ENCODE data around the gene MYO16.
"Not testable (repeated sequence)": the region's sequence is repeated elsewhere in the genome, so short reads cannot be mapped to it uniquely, and the experiment has no call there.

The MYO16 gene

DNA sequence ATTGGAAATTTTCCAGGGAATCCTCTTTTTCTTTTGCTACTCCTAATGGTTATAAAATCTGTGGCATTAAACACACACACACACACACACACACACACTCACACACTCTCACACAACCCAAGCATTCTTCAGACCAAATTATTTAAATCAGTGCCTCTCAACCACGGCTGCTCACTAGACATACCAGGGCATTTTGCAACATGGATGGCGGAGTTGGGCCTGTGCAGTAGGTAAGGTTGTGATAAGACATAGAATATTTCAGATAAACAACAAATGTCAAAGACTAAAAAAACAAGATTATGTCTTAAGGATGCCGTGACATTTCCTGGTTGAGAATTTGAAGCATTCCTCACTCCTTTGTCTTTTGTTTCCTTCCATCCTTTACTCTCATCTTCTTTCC, 443.1 kb downstream of the MYO16 start:
- DNase-seq (ENCODE audit: low spot score), result no peak

DNA sequence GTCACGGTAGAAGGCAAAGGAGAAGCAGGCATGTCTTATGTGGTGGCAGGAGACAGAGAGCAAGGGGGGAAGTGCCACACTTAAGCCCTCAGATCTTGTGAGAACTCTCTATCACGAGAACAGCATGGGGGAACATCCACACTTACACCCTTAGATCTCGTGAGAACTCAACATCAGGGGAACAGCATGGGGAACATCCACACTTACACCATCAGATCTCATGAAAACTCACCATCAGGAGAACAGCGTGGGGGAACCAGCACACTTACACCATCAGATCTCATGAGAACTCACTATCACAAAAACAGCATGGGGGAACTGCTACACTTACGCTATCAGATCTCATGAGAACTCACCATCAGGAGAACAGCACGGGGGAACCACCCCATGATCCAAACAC, 445.0 kb downstream of the MYO16 start:
- no peak for DNase-seq (ENCODE audit: low spot score)

DNA sequence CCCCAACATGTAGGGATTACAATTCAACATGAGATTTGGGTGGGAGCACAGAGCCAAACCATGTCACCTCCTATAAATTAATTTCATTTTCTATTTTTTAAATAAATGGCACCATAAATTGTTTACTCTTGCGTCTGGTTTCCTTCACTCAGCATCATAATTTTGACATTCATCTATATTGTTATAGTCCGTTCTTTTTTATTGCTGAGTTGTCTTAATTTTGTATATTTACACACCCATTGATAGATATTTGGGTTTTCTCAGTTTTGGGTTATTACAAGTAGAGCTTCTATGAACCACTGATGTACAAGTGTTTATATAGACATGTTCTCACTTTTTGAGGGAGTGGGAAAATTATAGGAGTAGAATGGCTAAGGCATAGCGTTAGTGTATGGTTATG, 445.4 kb downstream of the MYO16 start:
- DNase-seq (ENCODE audit: low spot score), result no peak

DNA sequence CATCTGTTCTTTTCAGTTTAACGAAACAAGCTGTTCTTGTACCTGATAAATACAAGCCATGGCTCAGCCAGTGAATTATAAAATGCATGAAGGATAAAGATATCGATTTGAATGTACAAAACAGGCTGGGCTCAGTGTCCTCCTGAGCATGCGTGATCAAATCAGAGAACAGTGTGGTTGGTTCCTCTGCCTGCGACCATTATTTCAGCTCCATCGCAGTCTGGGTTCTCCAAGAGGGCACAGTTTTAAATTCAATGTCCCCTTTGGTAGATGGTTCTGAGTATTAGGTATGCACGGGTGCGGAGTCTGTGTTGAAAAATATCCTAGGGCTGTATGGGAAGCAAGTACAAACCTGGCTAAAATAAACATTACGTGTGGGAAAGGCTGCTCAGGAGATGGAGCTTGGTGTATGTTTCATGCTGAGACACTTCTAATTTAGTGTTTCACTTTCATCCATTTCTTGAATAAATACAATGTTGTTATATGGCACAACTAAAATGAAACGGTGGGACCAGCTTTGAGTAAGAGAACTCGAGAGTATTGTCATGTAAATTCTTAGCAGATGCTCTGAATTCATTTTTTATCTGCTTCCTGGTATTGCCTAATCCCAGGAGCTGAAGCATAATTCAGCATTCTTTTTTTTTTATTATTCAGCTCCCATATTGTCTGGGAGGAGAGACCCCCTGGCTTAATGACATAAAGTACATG, 458.7 kb downstream of the MYO16 start:
- DNase-seq (ENCODE audit: low spot score), result no peak

DNA sequence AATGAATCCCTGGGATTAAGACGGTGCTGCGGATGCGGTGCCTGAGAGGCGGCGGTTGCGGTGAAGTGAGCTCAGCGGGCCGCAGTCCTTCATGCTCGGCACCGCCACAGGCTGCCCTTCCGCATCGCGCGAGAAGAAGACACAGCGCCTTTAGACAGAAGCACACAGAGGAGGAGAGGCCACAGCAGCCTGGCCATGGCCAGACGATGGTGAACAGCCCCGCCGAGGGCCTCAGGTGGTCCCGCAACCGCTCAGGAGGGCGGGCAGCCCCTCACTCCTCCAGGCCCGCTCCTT, 459.2 kb downstream of the MYO16 start:
- no peak for DNase-seq (ENCODE audit: low spot score)

DNA sequence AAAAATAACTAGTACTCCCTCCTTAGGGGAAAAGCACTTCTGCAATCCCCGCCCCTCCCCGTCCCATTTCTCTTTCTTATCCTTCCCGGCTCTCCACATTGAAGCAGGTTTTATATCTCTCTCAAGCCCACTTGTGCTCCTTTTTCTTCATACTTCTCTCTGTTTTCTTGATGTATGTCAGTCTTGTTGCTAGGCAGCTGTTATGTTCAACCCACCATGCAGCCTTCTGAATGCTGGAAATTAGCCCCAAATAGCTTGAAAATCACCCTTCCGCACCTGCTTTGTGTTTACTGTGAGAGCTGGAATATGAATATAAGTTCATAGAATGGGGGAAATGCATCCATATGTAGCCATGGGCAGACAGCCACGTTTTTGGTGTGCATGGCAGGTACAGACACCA, 461.4 kb downstream of the MYO16 start:
- no peak for DNase-seq (ENCODE audit: low spot score)

DNA sequence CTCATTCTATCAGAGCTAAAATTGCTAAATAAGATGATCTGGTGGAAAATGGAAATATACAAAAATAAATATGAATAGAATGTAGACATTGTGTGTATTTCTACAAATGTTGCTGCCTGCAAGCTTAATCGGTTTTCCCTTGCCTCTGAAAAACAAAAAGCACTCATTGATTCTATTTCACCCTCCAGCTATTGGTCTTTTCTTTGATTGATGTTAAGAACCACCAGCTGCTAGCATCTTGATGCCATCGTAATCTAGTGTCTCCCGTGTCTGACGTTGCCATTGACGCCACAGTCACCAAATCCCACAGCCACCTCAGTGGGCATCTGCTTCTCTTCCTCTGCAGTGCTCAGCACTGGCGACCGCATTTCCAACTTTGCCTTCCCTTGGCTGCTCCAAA, 461.8 kb downstream of the MYO16 start:
- no peak for DNase-seq (ENCODE audit: low spot score)

DNA sequence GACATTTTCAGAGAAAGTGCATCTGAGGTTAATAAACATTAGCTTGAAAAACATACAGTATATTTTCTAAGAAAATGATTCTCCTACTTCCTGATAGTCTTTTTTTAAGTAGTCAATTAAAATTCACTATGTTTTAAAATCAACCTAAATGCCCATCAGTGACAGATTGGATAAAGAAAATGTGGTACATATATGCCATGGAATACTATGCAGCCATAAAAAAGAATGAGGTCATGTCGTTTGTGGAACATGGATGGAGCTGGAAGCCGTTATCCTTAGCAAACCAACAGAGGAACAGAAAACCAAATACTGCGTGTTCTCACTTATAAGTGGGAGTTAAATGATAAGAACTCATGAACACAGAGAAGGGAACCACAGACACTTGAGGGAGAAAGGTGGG, 462.8 kb downstream of the MYO16 start:
- DNase-seq (ENCODE audit: low spot score), result not testable (repeated sequence)

DNA sequence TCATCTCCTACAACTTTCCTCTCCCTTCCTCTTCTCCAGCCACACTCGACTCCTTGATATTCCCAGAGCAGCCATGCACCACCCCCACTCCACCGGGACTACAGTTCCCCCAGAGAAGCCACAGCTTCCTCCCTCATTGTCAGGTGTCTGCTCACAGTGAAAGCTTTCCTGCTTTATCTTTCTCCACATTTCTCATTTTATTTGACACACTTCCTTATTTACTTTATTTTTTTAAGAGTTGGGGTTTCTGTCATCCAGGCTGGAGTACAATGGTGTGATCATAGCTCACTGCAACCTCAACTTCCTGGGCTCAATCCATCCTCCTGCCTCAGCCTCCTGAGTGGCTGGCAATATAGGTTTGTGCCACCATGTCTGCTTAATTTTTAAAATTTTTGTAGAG, 464.6 kb downstream of the MYO16 start:
- no peak for DNase-seq (ENCODE audit: low spot score)

DNA sequence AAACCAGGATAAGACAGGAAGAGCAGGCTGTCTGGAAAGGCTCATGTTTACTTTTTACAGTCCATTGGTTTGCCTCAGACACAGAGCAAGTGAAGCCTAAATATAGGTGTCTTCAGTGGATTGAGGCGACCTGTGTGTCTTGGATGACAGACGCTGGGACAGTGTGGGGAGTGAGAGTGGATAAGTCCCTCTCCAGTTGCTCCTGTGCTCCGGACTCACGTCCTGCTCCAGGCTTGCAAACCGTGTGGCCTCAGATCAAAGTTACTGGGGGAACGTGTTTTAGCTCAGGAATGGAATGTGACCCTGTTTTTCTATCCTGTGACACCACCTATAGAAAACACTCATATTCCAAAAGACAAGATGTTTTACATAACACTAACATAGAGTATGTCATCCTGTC, 465.7 kb downstream of the MYO16 start:
- no peak for DNase-seq (ENCODE audit: low spot score)

DNA sequence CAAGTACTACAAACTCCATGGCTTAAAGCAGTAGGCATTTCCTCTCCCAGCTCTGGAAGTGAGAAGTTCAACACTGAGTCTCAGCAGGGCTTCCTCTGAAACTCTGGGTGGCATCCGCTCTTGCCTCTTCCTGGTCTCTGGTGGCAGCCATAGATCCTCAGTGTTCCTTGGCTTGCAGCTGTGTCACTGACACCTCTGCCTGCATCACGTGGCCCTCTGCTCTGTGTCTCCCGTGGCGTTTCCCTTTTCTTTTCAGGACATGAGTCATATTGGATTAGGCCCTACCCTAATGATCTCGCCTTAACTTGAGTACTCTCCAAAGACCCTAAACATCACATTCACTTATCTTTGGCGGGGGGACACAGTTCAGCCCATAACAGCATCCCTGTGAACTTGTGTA, 466.7 kb downstream of the MYO16 start:
- no peak for DNase-seq (ENCODE audit: low spot score)

DNA sequence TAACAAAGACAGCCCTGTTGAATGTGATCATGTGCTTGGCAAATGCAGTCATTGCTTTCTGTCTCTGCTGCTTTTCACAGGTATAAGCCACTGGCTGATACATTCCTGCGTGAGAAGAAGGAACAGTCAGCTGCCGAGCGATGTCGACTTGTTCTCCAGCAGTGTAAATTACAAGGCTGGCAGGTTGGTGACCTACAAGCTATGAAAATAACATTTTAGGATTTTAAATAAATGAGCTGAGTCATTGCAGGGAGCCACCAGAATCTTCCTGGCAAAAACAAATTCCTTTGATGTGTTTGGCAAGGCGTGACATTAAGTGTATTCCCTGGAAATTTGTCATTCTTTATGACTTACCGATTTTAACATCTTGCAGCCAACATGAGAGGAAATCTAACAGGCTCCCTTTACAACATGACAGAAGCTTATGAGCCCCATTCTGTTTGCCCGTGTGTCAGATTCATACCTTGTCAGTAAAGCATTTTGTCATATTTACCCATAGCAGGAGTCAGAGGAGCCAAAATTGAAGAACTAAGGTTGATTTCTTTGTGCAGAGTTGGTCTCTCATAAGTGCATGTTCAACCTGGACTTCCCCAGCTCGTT, 471.4 kb downstream of the MYO16 start:
- no peak for DNase-seq (ENCODE audit: low spot score)

DNA sequence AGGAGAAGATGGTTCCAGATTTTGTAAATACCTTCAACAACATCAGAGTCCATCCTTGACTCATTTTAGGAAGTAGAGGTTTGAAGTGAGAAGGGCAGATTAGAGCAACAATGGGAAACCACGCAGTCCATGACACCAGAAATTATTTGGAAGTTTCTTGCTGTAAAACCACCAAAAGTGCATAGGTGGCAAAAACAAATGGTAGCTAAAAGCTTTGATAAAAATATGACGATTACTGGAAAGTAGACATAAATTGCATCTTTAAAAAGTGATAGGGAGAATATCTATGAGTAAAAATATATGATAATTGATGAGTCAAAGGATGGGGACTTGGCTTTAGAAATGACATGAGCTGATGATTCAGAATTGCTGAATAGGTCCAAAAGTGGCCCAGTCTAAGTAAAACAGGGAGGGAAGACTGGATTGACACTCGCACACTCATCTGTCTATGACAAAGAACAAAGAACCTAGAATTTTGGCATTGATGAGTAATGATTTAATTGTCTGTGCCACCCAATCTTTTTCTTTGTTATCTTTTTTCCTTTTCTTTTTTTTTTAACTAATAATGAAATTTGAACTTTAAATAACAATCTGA, 472.2 kb downstream of the MYO16 start:
- DNase-seq (ENCODE audit: low spot score), result no peak

DNA sequence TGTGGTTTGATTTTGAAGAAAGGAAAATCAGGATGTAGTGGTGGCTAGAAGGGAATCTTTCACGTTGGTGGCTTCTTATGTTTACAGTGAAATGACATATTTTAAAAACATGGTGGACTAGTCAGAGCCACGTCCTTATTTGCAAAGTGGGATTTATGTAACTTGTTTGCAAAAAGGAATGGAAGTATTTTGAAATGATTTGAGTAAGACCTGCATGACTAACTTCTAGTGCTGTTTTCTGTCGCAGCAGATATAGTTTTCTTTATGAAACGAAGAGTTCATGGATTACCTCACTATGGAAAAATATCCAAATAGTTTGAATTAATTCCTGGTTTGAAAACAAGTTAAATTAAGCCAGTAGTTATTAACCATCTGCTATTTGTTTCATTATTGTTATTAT, 476.5 kb downstream of the MYO16 start:
- DNase-seq (ENCODE audit: low spot score), result no peak

DNA sequence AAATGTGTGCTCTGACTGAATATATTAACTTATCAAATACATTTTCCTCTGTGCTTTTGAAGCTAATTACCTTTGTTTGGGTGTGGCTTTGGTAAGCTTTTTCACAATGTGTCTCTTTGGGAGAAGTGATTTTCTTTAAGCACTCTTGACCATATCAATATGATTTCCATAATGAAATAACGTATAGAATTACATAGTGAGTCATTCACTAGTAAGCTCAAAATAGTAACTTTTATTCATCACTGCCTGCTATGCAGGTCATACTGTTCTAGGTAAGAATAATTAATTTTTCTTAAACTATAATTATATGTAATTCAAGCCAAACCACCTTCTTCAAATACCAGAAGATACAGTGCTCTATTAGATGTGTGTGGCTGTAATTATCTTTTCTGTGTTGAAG, 480.7 kb downstream of the MYO16 start:
- DNase-seq (ENCODE audit: low spot score), result no peak

DNA sequence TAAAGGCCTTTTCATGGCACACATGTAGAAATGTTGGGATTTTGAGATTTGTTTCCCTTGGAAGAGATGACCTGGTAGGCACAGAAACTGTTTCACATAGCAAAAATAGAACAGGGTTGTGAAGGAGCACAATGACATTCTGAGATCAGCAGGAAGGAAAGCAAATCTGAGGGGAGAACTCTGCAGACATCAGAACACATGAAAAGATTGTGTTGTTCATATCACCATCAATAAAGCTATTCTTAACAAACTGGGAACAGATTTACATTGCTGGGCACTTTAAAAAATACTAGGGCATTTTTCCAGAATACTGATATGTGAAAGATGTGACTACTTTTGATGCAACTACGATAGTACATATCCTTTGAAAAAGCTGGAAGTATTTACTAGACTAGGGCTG, 481.7 kb downstream of the MYO16 start:
- no peak for DNase-seq (ENCODE audit: low spot score)

DNA sequence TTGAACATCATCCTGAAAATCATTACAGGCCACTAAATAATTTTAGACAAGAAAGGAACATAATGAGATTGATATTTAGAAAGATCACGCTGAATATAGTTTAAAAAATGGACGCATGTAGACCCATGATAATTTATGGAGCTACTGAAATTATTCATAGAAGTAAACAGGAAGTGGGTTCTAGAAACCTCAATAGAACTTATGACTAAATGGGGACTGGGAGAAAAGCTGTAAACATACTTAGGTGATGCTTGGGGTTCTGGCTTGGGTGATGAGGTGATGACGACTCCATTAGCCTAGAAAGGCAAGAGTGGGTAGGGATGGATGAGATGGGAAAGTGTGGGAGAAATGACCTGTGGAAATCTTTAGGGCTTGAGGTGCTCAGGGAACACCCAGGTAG, 484.0 kb downstream of the MYO16 start:
- DNase-seq (ENCODE audit: low spot score), result no peak

DNA sequence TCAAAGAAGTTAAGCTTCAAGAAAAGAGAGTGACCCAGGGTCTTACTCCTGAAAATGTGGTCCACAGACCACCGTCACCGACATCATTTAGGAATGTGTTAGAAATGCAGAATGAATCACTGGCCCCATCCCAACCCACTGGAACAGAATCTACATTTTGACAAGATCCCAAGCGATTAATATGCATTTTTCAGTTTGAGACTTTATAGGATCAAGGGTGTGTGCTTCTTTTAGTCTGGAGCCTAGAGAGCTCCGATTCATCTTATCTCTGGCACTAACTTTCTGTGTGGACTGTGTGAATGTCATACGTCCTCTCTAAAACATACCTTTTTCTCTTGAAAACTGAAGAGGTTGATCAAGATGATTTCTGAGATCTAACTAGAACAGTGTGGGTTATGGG, 484.8 kb downstream of the MYO16 start:
- DNase-seq (ENCODE audit: low spot score), result no peak

DNA sequence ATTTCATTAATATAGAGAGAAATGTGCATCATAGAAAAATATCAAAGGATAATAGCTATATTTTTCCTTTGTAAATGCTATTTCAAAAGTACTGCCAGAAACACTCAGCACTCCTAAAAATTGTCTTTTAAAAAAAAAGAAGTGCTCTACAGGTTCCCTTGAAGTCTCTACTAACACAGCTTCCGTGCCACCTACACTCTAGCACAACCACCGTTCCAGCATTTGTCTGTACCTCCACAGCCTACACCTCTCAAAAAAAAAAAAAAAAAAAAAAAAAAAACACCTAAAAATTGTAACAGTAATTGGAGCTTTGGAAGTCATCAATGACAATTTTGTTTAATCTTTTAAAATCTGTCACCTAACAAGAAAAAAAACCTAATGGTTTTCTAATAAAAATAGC, 485.6 kb downstream of the MYO16 start:
- DNase-seq (ENCODE audit: low spot score), result no peak

DNA sequence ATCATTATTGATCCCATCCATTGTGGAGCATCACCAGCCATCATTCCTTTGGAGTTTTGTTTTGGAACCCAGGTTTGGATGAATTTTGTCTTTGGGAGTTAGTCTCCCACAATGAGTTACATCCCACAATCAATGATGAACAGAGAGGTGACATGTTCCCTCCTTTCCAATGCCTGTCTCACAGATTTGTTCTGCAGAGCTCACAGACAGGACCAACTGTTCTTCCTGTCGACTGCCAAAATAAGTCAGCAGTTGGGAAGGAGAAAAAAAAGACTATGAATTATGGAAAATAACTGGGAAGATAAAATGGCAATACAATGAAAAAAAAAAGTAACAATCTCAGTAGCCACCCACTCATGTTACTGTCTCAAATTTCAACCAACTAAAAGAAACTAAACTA, 489.1 kb downstream of the MYO16 start:
- DNase-seq (ENCODE audit: low spot score), result no peak

DNA sequence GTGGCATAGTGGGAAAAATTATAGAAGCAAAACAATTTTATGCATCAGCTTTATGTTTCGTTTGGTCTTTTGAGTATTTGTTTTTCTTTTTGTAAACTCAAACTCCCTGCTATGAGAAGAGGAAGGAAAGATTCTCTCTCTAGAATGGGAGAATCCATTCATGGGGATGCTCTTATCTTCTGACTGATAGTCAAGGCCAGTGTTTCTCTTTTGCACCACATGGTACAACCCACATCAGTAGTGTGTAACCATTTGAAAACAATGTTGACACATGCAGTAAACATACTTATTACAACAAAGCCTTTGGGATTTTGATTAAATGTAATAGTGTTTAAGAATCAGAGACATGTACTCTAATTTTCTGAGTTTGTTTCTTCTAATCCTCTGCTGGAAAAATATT, 490.5 kb downstream of the MYO16 start:
- DNase-seq (ENCODE audit: low spot score), result no peak

DNA sequence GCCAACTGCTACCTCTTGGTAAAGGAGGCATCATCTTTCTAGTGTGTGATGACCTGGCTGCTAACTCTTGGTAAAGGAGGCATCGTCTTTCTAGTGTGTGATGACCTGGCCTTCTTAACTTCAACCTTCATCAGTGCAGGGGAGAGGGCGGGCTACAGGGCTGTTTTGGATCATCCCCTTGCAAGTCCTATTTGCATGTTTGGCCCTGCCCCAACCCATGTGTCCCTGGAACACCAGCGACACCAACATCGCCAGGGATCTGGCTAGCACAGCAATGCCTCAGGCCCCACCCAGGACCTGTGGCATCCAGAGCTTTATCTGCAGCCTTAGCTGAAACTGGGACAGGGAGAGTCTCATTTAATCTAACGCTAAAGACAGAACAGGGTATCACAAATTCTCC, 492.4 kb downstream of the MYO16 start:
- DNase-seq (ENCODE audit: low spot score), result no peak

DNA sequence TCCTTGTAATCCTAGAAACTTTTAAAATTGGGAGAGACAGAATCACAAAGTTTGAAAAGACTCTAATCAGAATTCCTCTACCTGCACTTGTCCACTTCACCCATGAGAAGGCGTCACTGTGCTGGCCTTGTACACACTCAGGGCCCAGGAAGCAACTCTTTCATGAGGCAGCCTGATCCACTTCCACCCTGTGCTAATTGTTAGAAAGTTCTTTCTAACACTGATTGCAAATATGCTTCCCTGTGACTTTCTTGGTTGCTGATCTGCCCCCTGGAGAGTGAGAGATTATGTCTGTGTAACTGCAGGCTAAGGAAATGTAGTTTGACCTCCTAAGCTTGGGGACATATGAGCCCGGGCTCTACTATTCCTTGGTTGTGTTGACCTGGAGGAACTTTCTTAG, 494.6 kb downstream of the MYO16 start:
- DNase-seq (ENCODE audit: low spot score), result no peak

DNA sequence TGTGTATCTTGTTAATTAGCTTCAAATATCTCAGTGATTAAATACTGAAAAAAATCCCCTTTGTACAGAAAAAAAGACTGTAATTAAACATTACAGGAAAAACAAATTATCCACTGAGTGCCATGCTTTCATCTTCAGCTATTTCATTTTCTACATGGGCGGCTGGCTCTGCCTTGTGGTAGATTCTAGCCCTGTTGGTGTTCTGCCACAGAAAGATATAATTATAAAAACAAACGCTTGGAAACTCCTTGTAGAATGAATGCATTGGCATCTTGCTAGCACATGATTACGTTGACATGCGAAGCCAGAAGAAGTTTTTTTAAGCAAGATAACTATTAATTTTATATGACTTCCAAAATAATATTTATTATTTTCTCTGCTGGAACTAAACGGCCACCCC, 496.8 kb downstream of the MYO16 start:
- no peak for DNase-seq (ENCODE audit: low spot score)
